ENCODE data around the gene APOL3.
"Not testable (repeated sequence)": the region's sequence is repeated elsewhere in the genome, so short reads cannot be mapped to it uniquely, and the experiment has no call there.

Gene APOL3

GRCh38 chr22:36192542-36192941 is 32.0 kb upstream of the APOL3 start:
- DNase-seq, result no peak

GRCh38 chr22:36191106-36191836 is 30.7 kb upstream of the APOL3 start:
- no peak for DNase-seq

- not testable (repeated sequence) for DNase-seq
Measured at GRCh38 chr22:36187862-36188261, 27.3 kb upstream of the APOL3 start.

DNA sequence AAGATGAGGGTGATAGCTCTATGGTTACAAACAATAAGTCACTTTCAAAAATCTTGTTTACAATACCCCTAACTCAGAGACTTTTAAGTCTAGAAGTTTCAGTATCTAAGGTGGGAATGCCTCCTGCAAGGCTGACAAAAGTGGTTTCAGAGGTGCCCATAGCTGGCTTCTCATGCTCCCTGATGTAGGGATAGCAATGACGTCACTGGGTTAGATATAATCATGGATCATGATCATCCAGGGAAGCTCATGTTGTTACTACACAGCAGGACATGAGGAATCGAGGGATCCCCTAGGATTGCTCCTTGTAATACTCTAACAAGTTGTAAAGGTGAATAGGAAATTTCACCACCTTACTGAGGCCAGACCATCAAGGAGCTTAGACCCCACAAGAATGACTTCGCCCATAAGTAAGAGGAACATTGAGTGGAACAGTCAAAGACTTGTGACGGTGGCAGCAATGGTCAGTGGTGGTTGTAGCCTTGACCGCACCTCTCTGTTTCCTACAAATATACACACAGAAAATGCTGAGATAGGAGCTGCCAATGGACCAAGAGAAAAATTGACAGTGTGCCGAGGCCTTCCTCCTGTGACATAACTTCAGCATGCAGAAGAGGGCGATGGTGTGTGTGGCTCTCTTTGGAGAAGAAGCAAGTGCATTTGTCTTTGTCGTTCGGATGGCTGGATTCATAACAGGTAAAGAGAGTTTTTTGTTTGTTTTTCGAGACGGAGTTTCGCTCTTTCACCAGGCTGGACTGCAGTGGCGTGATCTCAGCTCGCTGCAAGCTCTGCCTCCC is 25.5 kb upstream of the APOL3 start:
- no peak for DNase-seq

DNA sequence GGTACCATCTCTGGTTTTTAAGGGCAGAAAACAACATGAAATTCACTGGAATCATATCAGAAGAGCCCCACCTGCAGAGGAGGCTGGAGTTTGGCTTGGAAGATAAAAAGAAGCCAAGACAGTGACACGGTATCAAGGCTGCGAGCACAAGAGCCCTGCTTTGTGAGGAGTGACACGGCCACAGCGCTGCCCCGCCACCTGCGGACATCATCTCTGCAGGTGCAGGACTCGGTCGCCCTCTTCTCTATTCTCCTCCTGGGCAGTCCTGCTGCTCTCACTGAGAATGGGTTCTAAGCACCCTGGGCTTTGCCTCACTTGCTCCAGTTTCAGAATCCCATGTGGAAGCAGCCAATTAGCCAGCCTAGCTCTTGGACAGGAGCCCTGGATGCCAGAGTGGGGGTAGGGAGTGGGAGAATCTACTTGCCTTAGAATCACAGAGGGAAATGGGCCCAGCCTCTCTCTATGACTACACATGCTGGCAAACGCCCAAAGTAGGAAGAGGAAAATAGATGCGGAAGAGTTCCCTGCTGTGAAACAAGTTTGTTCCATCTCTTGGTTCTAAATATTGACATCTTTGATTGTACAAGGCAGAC is 24.0 kb upstream of the APOL3 start:
- no peak for DNase-seq

GRCh38 chr22:36183446-36183845 is 22.9 kb upstream of the APOL3 start:
- no peak for DNase-seq

- no peak for DNase-seq
Measured at GRCh38 chr22:36182857-36183256, 22.3 kb upstream of the APOL3 start.

- DNase-seq, result no peak
Measured at GRCh38 chr22:36182056-36182455, 21.5 kb upstream of the APOL3 start.

DNA sequence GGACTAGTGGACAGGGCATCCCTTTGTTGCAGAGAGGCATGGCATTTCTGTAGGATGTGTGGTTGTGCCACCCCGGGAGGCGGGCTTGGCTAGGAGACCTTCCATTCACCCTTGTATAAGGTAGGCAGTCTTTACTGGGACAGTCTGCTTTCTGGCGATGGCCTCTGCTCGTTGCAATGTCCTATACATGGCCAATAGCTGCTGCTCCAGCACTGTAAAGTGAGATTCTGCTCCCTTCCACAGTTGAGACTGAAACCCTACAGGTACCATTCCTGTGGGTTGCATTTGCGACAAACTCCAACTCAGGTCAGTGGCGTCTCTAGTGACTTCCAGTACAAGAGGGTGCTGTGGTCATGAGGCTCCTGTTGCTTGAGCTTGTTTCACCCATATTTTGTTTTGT is 20.4 kb upstream of the APOL3 start:
- no peak for DNase-seq

- DNase-seq, result no peak
Measured at GRCh38 chr22:36180038-36180880, 19.7 kb upstream of the APOL3 start.

DNA sequence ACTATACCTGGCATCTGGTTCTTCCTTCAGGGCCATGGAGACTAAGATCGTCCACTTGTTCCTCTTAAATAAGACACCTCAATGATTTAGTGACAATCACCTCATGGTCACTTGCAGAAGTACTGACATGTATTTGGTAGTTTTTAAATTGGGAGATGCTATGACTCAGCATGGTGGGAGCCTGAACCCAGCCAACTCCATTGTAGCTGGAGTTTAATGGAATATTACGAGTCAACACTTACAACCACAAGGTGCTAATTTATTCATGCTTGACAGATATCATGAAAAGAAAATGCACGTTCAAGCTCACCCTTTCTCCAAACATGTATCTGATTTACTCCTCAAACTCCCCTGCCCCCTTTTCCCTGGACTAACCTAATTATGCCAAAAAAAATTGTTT is 16.6 kb upstream of the APOL3 start:
- DNase-seq, result no peak

DNA sequence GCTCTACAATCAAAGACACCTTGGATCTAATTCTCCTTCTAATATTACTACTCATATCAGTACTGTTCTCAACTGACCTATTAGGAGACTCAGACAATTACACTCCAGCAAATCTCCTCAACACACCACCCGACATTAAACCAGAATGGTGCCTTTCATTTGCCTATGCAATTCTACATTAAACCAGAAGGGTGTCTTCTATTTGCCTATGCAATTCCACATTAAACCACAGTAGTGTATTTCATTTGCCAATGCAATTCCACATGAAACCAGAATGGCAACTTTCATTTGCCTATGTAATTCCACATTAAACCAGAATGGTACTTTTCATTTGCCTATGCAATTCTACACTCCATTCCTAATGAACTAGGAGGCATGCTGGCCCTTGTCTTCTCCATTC is 15.3 kb upstream of the APOL3 start:
- DNase-seq, result no peak

DNA sequence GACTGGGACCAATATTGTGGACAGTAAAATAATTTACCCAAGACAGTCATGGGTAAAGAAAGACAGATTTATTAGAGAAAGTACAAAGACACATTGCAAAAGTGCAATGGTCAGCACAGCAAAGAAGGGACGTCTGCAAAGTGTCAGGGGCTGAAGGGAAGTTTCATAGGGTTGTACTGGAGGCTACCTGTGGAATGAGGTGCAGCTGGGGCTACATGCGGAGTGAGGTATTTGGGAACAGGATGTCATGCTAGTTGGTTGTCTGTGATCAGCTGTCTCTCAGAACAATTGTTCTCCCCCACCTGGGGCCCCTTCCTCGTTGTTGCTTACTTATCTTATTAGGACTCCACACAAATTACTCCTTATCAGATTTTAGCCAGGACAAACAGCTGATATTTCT is 11.4 kb upstream of the APOL3 start:
- DNase-seq, result no peak

DNA sequence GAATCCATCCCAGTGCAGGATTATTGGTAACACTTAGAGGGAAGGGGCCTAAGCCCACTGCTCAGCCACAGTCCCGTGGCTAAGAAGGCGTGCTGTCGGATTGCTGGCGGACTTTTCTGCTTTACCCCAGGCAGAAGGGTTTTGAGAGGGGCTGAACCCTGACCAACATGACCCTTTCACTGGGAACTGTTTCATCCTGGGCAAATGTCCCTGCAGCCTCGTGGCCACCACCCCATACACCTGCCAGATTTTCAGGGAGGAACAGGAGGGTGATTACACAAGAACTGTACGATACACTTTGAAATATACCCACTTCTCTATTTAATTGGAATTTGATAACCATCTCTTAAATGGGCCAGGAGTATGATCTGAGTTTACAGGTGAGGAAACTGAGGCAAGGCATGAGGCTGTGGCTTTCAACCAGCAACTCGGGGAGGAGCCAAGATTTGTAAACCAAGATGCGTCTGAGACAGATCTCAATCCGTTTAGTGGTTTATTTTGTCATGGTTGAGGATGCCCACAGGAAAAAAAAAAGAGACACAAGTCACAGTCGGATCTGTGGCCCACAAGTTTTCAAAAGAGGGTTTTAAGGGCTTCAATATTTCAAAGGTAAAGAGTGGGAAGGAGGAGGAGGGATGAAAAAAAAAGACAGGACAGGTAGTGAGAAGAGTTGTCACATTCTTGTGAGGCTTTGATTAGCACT is 6.1 kb upstream of the APOL3 start:
- no peak for DNase-seq

DNA sequence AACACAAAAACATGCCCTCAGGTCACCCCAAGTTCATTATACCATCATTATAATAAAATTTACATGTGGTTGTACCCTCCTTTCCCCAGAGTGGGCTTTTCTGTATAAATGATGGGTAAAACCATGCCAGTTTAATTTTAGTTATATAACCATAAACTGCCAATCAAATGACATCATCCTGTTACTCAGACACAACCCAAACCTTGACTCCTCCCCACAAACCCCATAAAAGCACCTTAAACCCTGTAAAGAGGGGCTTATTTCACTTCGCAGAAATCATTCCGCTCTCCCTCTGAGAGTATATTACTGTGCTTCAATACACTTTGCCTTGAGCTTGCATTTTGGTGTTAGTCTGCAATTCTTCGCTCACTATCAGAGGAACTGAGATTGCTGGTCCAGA is 5.5 kb upstream of the APOL3 start:
- DNase-seq, result no peak

GRCh38 chr22:36165141-36165540 is 4.6 kb upstream of the APOL3 start:
- no peak for DNase-seq

GRCh38 chr22:36164621-36165020 is 4.1 kb upstream of the APOL3 start:
- no peak for DNase-seq

DNA sequence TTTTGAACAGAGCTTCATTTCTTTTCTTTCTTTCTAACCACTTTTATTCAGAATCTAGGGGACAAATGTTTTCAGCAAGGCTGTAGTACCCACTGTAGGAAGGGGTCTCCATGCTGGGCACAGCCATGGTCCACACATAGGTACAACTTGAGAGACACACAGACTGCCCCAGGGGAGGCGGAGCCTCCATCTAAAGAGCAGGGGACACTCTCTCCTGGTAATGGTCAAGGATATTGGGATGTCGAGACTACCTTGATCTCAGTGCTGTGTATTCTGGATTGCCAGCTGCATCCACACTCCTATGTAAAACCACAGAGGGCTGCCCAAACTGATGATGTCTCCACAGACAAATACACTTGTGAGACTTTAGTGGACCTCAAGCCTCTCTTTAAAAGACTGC is 2.9 kb upstream of the APOL3 start:
- DNase-seq, result no peak

DNA sequence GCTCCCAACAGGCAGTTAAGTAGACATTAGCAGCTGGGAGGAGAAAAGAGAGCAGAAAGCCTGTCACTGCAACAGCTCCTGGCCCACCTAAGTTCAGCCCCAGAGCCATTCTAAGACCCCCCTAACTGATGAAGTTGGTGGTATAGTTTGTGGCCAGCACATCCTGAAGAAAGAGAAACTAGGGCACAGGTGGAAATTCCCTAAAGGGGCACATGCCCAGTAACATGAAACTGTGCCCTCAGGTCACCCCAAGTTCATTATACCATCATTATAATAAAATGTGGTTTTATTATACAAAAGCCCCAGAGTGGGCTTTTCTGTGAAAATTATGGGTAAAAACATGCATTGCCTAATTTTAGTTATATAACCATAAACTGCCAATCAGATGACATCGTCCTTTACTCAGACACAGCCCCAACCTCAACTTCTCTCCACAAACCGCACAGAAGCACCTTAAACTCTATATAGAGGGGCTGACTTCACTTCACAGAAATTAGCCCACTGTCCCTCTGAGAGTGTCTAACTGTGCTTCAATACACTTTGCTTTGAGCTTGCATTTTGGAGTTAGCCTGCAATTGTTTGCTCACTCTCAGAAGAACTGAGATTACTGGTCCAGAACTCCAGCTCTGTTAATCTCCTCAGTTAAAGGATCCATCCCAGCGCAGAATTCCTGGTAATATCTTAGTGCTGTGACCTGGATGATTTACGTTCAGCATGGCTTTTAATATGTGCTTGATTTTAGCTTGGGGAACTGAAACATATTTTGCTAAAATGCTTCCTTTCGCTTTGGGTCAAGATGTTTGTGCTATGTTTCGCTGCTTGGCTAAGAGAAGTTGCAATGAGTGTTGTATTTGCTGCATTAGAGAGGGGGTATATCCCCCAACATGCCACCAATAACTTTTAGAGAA is 1.8 kb upstream of the APOL3 start:
- DNase-seq, result no peak

- DNase-seq, result not testable (repeated sequence)
Measured at GRCh38 chr22:36161793-36162126, 1.2 kb upstream of the APOL3 start.
